ENCODE measurements around the gene DSP. TPM values are rescaled to one million over a fixed set of nuclear protein-coding genes. Genes with fewer than 3 reads are reported as not detected.

DSP gene
- total and polyA plus RNA-seq, 4 experiments from 2014 or later = not detected

- no peaks in the 10 kb centered on the region for H3K36me3 ChIP-seq (ENCODE audit: insufficient read depth, low read length)
- no peak for DNase-seq
- no peaks in the 10 kb centered on the region for H3K9me3 Mint-ChIP-seq
- no peak overlapping the region for H3K4me3 ChIP-seq (ENCODE audit: low read length in 2 of 2)
- H3K4me3 Mint-ChIP-seq = no peak overlapping the region
- CTCF ChIA-PET (ENCODE audit: partially characterized antibody) = interaction anchor here (1.0 kb wide), 1 partner anchor 8 kb away, joined by 3 read pairs; no protein-coding TSS in a partner anchor
- H3K27ac Mint-ChIP-seq = no peak overlapping the region
- no peaks in the 10 kb centered on the region for H3K4me1 ChIP-seq (ENCODE audit: insufficient read depth, low read length)
- no peaks in the 10 kb centered on the region for H3K4me1 Mint-ChIP-seq
- intact Hi-C loops (cut with micrococcal nuclease) = no loop called here
- H3K9me3 ChIP-seq (ENCODE audit: control insufficient read depth in 1 of 2, low read length in 2 of 2) = no peaks in the 10 kb centered on the region
- H3K27ac ChIP-seq (ENCODE audit: low read depth, low read length) = no peak overlapping the region
- POLR2A ChIA-PET (ENCODE audit: partially characterized antibody) = no interaction called here
- H3K27me3 Mint-ChIP-seq = peaks cover 20 to 25% of the 10 kb centered on the region in 2 donors
- H3K36me3 Mint-ChIP-seq = no peaks in the 10 kb centered on the region
- no peaks in the 10 kb centered on the region for H3K27me3 ChIP-seq (ENCODE audit: insufficient read depth, low read length)
These were observed 13.2 kb downstream of the DSP start for GRCh38 chr6:7554533-7555275.

- Mint-ChIP-seq H3K36me3 (no peaks in the 10 kb centered on the region), H3K27me3 (peaks cover 22 to 28% of the 10 kb centered on the region in 2 donors), H3K4me1 (no peaks in the 10 kb centered on the region), H3K4me3 (no peak overlapping the region), H3K27ac (no peak overlapping the region), H3K9me3 (no peaks in the 10 kb centered on the region)
- no peaks in the 10 kb centered on the region for H3K36me3 ChIP-seq (ENCODE audit: insufficient read depth, low read length)
- DNase-seq = no peak
- H3K9me3 ChIP-seq (ENCODE audit: control insufficient read depth in 1 of 2, low read length in 2 of 2) = no peaks in the 10 kb centered on the region
- intact Hi-C loops (cut with micrococcal nuclease) = no loop called here
- CTCF ChIA-PET (ENCODE audit: partially characterized antibody) = no interaction called here
- H3K4me1 ChIP-seq (ENCODE audit: insufficient read depth, low read length) = no peaks in the 10 kb centered on the region
- H3K4me3 ChIP-seq (ENCODE audit: low read length in 2 of 2) = no peak overlapping the region
- POLR2A ChIA-PET (ENCODE audit: partially characterized antibody) = no interaction called here
- no peak overlapping the region for H3K27ac ChIP-seq (ENCODE audit: low read depth, low read length)
- no peaks in the 10 kb centered on the region for H3K27me3 ChIP-seq (ENCODE audit: insufficient read depth, low read length)
These were observed 14.2 kb downstream of the DSP start for GRCh38 chr6:7555671-7556070.

GRCh38 chr6:7556394-7557106, 15.1 kb downstream of the DSP start:
- ChIA-PET POLR2A (ENCODE audit: partially characterized antibody) (no interaction called here), CTCF (ENCODE audit: partially characterized antibody) (no interaction called here)
- Mint-ChIP-seq H3K9me3 (no peaks in the 10 kb centered on the region), H3K4me1 (no peaks in the 10 kb centered on the region), H3K27me3 (peaks cover 25 to 33% of the 10 kb centered on the region in 2 donors), H3K4me3 (no peak overlapping the region), H3K36me3 (no peaks in the 10 kb centered on the region), H3K27ac (no peak overlapping the region)
- H3K36me3 ChIP-seq (ENCODE audit: insufficient read depth, low read length) = no peaks in the 10 kb centered on the region
- H3K9me3 ChIP-seq (ENCODE audit: control insufficient read depth in 1 of 2, low read length in 2 of 2) = no peaks in the 10 kb centered on the region
- no peaks in the 10 kb centered on the region for H3K27me3 ChIP-seq (ENCODE audit: insufficient read depth, low read length)
- H3K27ac ChIP-seq (ENCODE audit: low read depth, low read length) = no peak overlapping the region
- H3K4me3 ChIP-seq (ENCODE audit: low read length in 2 of 2) = no peak overlapping the region
- intact Hi-C loops (cut with micrococcal nuclease) = no loop called here
- no peak for DNase-seq
- H3K4me1 ChIP-seq (ENCODE audit: insufficient read depth, low read length) = no peaks in the 10 kb centered on the region

- no peaks in the 10 kb centered on the region for H3K36me3 ChIP-seq (ENCODE audit: insufficient read depth, low read length)
- POLR2A ChIA-PET (ENCODE audit: partially characterized antibody) = no interaction called here
- no peak for DNase-seq
- H3K27ac ChIP-seq (ENCODE audit: low read depth, low read length) = no peak overlapping the region
- Mint-ChIP-seq H3K4me1 (no peaks in the 10 kb centered on the region), H3K4me3 (no peak overlapping the region), H3K27me3 (peaks cover 26 to 30% of the 10 kb centered on the region in 2 donors), H3K36me3 (no peaks in the 10 kb centered on the region), H3K9me3 (no peaks in the 10 kb centered on the region), H3K27ac (no peak overlapping the region)
- intact Hi-C loops (cut with micrococcal nuclease) = no loop called here
- H3K4me1 ChIP-seq (ENCODE audit: insufficient read depth, low read length) = no peaks in the 10 kb centered on the region
- H3K4me3 ChIP-seq (ENCODE audit: low read length in 2 of 2) = no peak overlapping the region
- no peaks in the 10 kb centered on the region for H3K9me3 ChIP-seq (ENCODE audit: control insufficient read depth in 1 of 2, low read length in 2 of 2)
- CTCF ChIA-PET (ENCODE audit: partially characterized antibody) = no interaction called here
- no peaks in the 10 kb centered on the region for H3K27me3 ChIP-seq (ENCODE audit: insufficient read depth, low read length)
These were observed 16.2 kb downstream of the DSP start for GRCh38 chr6:7557652-7558051.

- CTCF ChIA-PET (ENCODE audit: partially characterized antibody) = no interaction called here
- no peaks in the 10 kb centered on the region for H3K9me3 ChIP-seq (ENCODE audit: control insufficient read depth in 1 of 2, low read length in 2 of 2)
- intact Hi-C loops (cut with micrococcal nuclease) = no loop called here
- H3K4me1 ChIP-seq (ENCODE audit: insufficient read depth, low read length) = no peaks in the 10 kb centered on the region
- H3K27me3 ChIP-seq (ENCODE audit: insufficient read depth, low read length) = no peaks in the 10 kb centered on the region
- H3K27me3 Mint-ChIP-seq = peaks cover 31 to 37% of the 10 kb centered on the region in 2 donors
- H3K27ac ChIP-seq (ENCODE audit: low read depth, low read length) = no peak overlapping the region
- no peak overlapping the region for H3K4me3 ChIP-seq (ENCODE audit: low read length in 2 of 2)
- POLR2A ChIA-PET (ENCODE audit: partially characterized antibody) = no interaction called here
- H3K36me3 ChIP-seq (ENCODE audit: insufficient read depth, low read length) = no peaks in the 10 kb centered on the region
- H3K9me3 Mint-ChIP-seq = no peaks in the 10 kb centered on the region
- no peak overlapping the region for H3K27ac Mint-ChIP-seq
- H3K4me3 Mint-ChIP-seq = no peak overlapping the region
- no peak for DNase-seq
- H3K4me1 Mint-ChIP-seq = no peaks in the 10 kb centered on the region
- H3K36me3 Mint-ChIP-seq = no peaks in the 10 kb centered on the region
These were observed 17.3 kb downstream of the DSP start for GRCh38 chr6:7558781-7559180.

- Mint-ChIP-seq H3K27ac (no peak overlapping the region), H3K9me3 (no peaks in the 10 kb centered on the region), H3K4me3 (no peak overlapping the region), H3K36me3 (no peaks in the 10 kb centered on the region), H3K4me1 (no peaks in the 10 kb centered on the region), H3K27me3 (peaks cover 32 to 40% of the 10 kb centered on the region in 2 donors)
- H3K4me3 ChIP-seq (ENCODE audit: low read length in 2 of 2) = no peak overlapping the region
- H3K36me3 ChIP-seq (ENCODE audit: insufficient read depth, low read length) = no peaks in the 10 kb centered on the region
- DNase-seq = no peak
- H3K27me3 ChIP-seq (ENCODE audit: insufficient read depth, low read length) = no peaks in the 10 kb centered on the region
- intact Hi-C loops (cut with micrococcal nuclease) = no loop called here
- H3K9me3 ChIP-seq (ENCODE audit: control insufficient read depth in 1 of 2, low read length in 2 of 2) = no peaks in the 10 kb centered on the region
- CTCF ChIA-PET (ENCODE audit: partially characterized antibody) = no interaction called here
- POLR2A ChIA-PET (ENCODE audit: partially characterized antibody) = no interaction called here
- no peaks in the 10 kb centered on the region for H3K4me1 ChIP-seq (ENCODE audit: insufficient read depth, low read length)
- no peak overlapping the region for H3K27ac ChIP-seq (ENCODE audit: low read depth, low read length)
These were observed 17.7 kb downstream of the DSP start for GRCh38 chr6:7559196-7559595.

GRCh38 chr6:7559651-7560385, 18.3 kb downstream of the DSP start:
- Mint-ChIP-seq H3K4me3 (no peak overlapping the region), H3K9me3 (no peaks in the 10 kb centered on the region), H3K27me3 (peaks cover 33 to 39% of the 10 kb centered on the region in 2 donors), H3K27ac (no peak overlapping the region), H3K36me3 (no peaks in the 10 kb centered on the region), H3K4me1 (no peaks in the 10 kb centered on the region)
- no peaks in the 10 kb centered on the region for H3K9me3 ChIP-seq (ENCODE audit: control insufficient read depth in 1 of 2, low read length in 2 of 2)
- H3K27ac ChIP-seq (ENCODE audit: low read depth, low read length) = no peak overlapping the region
- intact Hi-C loops (cut with micrococcal nuclease) = no loop called here
- no peak overlapping the region for H3K4me3 ChIP-seq (ENCODE audit: low read length in 2 of 2)
- no peaks in the 10 kb centered on the region for H3K27me3 ChIP-seq (ENCODE audit: insufficient read depth, low read length)
- H3K4me1 ChIP-seq (ENCODE audit: insufficient read depth, low read length) = no peaks in the 10 kb centered on the region
- ChIA-PET POLR2A (ENCODE audit: partially characterized antibody) (no interaction called here), CTCF (ENCODE audit: partially characterized antibody) (no interaction called here)
- DNase-seq = no peak
- no peaks in the 10 kb centered on the region for H3K36me3 ChIP-seq (ENCODE audit: insufficient read depth, low read length)

Data from CD4-positive, alpha-beta memory T cell (primary cell).